Activated B cell treated with CpG ODN at 0.5 μM for 24 hours (primary cell): ENCODE data around the gene TRIM9. TPM values are rescaled to one million over a fixed set of nuclear protein-coding genes. Genes with fewer than 3 reads are reported as not detected.

Source experiments
- ATAC-seq: fragments of 200-7000 bp; cut with Tn5 transposase; one replicate; pipeline ENCODE4 v1.10.0; 2021; ENCODE audit warnings: low read depth, mild to moderate bottlenecking, moderate library complexity
- CTCF ChIA-PET: fragments of 350-600 bp; sonication (Branson Sonifier 250); formaldehyde crosslinking; loops from one replicate; lab custom pipeline; 2021; ENCODE audit warnings: antibody characterized with exemption; lab: Charles Lee
- POLR2A ChIA-PET: fragments of 350-600 bp; sonication (Branson Sonifier 250); formaldehyde crosslinking; loops from one replicate; lab custom pipeline; 2021; ENCODE audit warnings: antibody characterized with exemption; lab: Charles Lee
- DNase-seq: peaks from one replicate; pipeline ENCODE4 v3.0.0; 2022
- H3K27ac Mint-ChIP-seq: one replicate; pipeline ENCODE4 v1.8.0; 2020; ENCODE audit warnings: mixed read lengths
- H3K27me3 Mint-ChIP-seq: one replicate; pipeline ENCODE4 v1.8.0; 2021; ENCODE audit warnings: mixed read lengths
- H3K36me3 Mint-ChIP-seq: one replicate; pipeline ENCODE4 v1.8.0; 2021; ENCODE audit warnings: low read depth, mixed read lengths
- H3K4me1 Mint-ChIP-seq: one replicate; pipeline ENCODE4 v1.8.0; 2021; ENCODE audit warnings: mixed read lengths
- H3K4me3 Mint-ChIP-seq: one replicate; pipeline ENCODE4 v1.8.0; 2020; ENCODE audit warnings: mild to moderate bottlenecking, mixed read lengths
- H3K9me3 Mint-ChIP-seq: one replicate; pipeline ENCODE4 v1.8.0; 2020; ENCODE audit warnings: mixed read lengths
- CTCF ChIP-seq: fragments of 200-600 bp; IDR thresholded peaks from one replicate; pipeline ENCODE4 v1.8.0; 2022; ENCODE audit warnings: antibody characterized with exemption, mild to moderate bottlenecking
- intact Hi-C: fragments of 100-400 bp; cut with micrococcal nuclease; formaldehyde crosslinking; loops from one replicate; pipeline ENCODE4 v1.15.1; 2024
- total RNA-seq: library from RNA; stranded (reverse); gene quantifications from 2 replicates; pipeline ENCODE4 v1.2.3, GENCODE V29; 2022

Gene TRIM9
- total RNA-seq, 1 donor from 2014 or later, result 0.67 TPM

DNA sequence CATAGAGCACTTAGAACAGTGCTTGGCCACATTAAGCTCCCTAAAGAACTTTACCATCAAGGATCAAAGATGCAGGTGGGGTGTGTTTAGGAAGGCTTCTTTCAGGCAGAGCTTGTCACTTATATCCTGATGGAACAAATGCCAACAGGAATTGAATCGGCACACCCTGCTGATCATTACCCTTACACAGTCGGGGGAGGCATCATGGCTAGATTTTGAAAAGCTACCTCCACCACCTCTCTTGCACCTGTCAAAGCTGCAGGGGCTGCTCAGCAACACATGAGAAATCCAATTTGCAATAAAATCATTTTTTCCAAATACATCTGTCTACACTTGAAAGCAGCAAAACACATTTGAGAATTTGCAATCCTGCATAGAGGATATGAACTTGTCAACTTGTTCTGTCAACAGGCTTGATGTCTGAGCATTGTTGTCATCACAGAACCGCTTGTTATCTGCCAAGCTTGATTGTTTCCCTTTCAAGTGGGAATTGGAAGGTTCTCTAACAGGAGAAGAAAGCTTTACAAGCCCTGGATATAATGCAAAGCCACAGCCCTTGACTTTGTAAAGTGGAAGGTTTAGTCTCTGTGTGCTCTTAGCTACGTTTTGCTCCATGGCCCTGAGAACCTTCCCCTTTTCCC is 24.6 kb upstream of the TRIM9 start:
- no peaks in the 10 kb centered on the region for H3K36me3 Mint-ChIP-seq
- H3K27me3 Mint-ChIP-seq, result no peaks in the 10 kb centered on the region
- no peaks in the 10 kb centered on the region for H3K4me1 Mint-ChIP-seq
- H3K27ac Mint-ChIP-seq, result no peak overlapping the region
- TF ChIP-seq CTCF, result no peak
- DNase-seq (no peak), ATAC-seq (no peak)
- POLR2A ChIA-PET, result no interaction called here
- no peak overlapping the region for H3K4me3 Mint-ChIP-seq
- H3K9me3 Mint-ChIP-seq, result no peaks in the 10 kb centered on the region
- intact Hi-C loops, result no loop called here
- CTCF ChIA-PET, result no interaction called here

- CTCF ChIA-PET, result no interaction called here
- no peak overlapping the region for H3K4me3 Mint-ChIP-seq
- TF ChIP-seq CTCF, result no peak
- ATAC-seq (no peak), DNase-seq (no peak)
- no peaks in the 10 kb centered on the region for H3K4me1 Mint-ChIP-seq
- H3K27ac Mint-ChIP-seq, result no peak overlapping the region
- POLR2A ChIA-PET, result interaction anchor here (0.9 kb wide), 1 partner anchor 24 kb away, joined by 3 read pairs; the partner anchor contains the start of gene TRIM9
- H3K9me3 Mint-ChIP-seq, result no peaks in the 10 kb centered on the region
- no peaks in the 10 kb centered on the region for H3K27me3 Mint-ChIP-seq
- intact Hi-C loops, result no loop called here
- H3K36me3 Mint-ChIP-seq, result no peaks in the 10 kb centered on the region
These were observed 24.1 kb upstream of the TRIM9 start for GRCh38 chr14:51118993-51119392.

DNA sequence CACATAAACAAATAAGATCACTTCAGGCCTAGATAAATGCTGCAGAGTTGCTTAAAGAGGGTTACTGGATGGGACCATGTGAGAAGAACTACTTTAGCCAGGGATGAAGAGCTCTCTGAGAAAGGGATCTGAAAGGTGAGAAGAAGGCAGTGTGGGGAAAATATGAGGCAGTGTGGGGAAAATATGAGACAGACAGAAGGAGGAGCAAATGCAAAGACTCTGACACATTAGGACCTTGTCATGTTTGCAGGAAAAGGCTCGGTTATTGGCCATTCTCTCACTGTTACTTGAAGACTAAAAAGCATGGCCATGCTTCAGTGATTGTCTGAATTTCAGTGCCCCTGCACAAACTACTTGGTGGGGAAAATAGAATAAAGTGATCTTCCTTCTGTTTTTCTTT is 22.7 kb upstream of the TRIM9 start:
- intact Hi-C loops, result no loop called here
- Mint-ChIP-seq H3K27ac (no peak overlapping the region), H3K9me3 (no peaks in the 10 kb centered on the region), H3K27me3 (no peaks in the 10 kb centered on the region), H3K4me3 (no peak overlapping the region), H3K36me3 (no peaks in the 10 kb centered on the region), H3K4me1 (no peaks in the 10 kb centered on the region)
- ChIA-PET POLR2A (no interaction called here), CTCF (no interaction called here)
- TF ChIP-seq CTCF, result no peak
- ATAC-seq (no peak), DNase-seq (no peak)

- Mint-ChIP-seq H3K27ac (no peak overlapping the region), H3K9me3 (no peaks in the 10 kb centered on the region), H3K27me3 (no peaks in the 10 kb centered on the region), H3K36me3 (no peaks in the 10 kb centered on the region), H3K4me1 (no peaks in the 10 kb centered on the region), H3K4me3 (no peak overlapping the region)
- ATAC-seq, result no peak
- DNase-seq, result no peak
- CTCF ChIA-PET, result no interaction called here
- intact Hi-C loops, result no loop called here
- no peak for TF ChIP-seq CTCF
- POLR2A ChIA-PET, result no interaction called here
These were observed 21.8 kb upstream of the TRIM9 start for GRCh38 chr14:51116682-51117081.

- Mint-ChIP-seq H3K27ac (no peak overlapping the region), H3K4me3 (no peak overlapping the region), H3K27me3 (peaks cover 6% of the 10 kb centered on the region), H3K4me1 (peaks cover 3% of the 10 kb centered on the region), H3K9me3 (peaks cover 5% of the 10 kb centered on the region), H3K36me3 (no peaks in the 10 kb centered on the region)
- ChIA-PET POLR2A (interaction anchor here (0.6 kb wide), 1 partner anchor 750 kb away, joined by 3 read pairs; no protein-coding TSS in a partner anchor), CTCF (no interaction called here)
- ATAC-seq (no peak), DNase-seq (no peak)
- TF ChIP-seq CTCF, result no peak
- intact Hi-C loops, result no loop called here
These were observed 14.7 kb upstream of the TRIM9 start for GRCh38 chr14:51109651-51110050.
